IgD-negative memory B cell (primary cell): ENCODE results near the gene RBMS2. TPM values are rescaled to one million over a fixed set of nuclear protein-coding genes. Genes with fewer than 3 reads are reported as not detected.

ENCODE experiments used
- H3K27ac Mint-ChIP-seq, 3 donors: one replicate each; pipeline ENCODE4 v1.8.0; 2020 to 2022; ENCODE audit warnings: mild to moderate bottlenecking in 3 of 3, mixed read lengths in 3 of 3, moderate library complexity in 1 of 3
- H3K27me3 Mint-ChIP-seq: one replicate; pipeline ENCODE4 v1.8.0; 2021; ENCODE audit warnings: mixed read lengths
- H3K36me3 Mint-ChIP-seq: one replicate; pipeline ENCODE4 v1.8.0; 2020; ENCODE audit warnings: mild to moderate bottlenecking, mixed read lengths
- H3K4me1 Mint-ChIP-seq, 3 donors: one replicate each; pipeline ENCODE4 v1.8.0; 2020 to 2022; ENCODE audit warnings: mixed read lengths in 3 of 3, mild to moderate bottlenecking in 1 of 3
- H3K4me3 Mint-ChIP-seq, 4 donors: one replicate each; pipeline ENCODE4 v1.8.0; 2020 to 2022; ENCODE audit warnings: mild to moderate bottlenecking in 4 of 4, mixed read lengths in 4 of 4, moderate library complexity in 3 of 4
- H3K9me3 Mint-ChIP-seq, 3 donors: one replicate each; pipeline ENCODE4 v1.8.0; 2020 to 2021; ENCODE audit warnings: mixed read lengths in 3 of 3, mild to moderate bottlenecking in 1 of 3
- polyA plus RNA-seq: library from polyadenylated mRNA; unstranded; fragments of 300-500 nt; fragmentation: Illumina TruSeq; gene quantifications from one replicate; pipeline ENCODE4 v1.2.3, GENCODE V29; 2021

Gene RBMS2
- polyA plus RNA-seq, 1 donor from 2014 or later = 0.28 TPM

DNA sequence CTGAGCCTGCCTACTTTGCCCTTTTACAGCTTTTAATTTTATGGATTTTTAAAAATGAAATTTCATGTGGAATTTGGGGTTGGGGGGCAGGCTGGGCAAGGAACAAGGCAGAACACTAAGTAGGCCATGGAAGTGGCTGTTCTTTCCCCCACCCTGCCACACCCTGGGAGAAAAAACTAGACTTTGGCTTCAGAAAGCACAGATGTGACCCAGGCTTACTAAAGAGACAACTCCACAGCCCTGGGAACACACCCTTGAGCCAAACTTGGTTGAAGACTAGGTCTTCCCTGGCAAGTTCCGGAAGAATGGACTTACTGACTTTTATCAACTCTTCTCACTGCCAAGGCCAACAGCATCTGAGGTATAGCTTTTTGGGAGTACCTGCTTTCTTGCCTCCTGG is 68.2 kb downstream of the RBMS2 start:
- Mint-ChIP-seq H3K4me1 (no peaks in the 10 kb centered on the region), H3K4me3 (no peak overlapping the region), H3K9me3 (no peaks in the 10 kb centered on the region), H3K36me3 (peaks cover 2% of the 10 kb centered on the region), H3K27ac (no peak overlapping the region), H3K27me3 (no peaks in the 10 kb centered on the region)

DNA sequence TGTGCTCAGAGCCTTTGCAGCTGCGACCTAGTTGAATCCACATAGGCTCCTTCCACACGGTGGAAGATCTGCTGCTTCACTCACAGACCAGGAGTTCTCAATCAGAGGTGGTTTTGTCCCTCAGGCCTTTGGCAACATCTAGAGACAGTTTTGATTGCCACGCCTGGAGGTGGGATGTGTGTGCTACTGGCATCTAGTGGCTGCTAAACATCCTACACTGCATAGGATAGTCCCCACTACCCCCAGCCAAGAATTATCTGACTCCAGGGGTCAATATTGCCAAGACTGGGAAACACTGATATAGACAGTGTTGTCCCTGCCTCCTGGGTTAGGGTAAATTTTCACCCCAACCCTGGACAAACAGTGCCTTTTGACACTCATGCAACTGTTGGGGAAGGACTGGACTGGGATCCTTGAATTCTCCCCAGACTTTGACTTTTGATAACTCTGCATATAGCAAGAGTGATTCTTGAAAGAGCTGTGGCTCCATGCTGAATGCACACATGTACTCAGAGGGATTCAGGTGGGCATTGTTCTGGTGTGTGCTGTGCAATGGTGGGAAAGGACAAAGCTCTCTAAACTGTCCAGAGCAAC is 68.7 kb downstream of the RBMS2 start:
- no peaks in the 10 kb centered on the region for H3K9me3 Mint-ChIP-seq
- no peaks in the 10 kb centered on the region for H3K4me1 Mint-ChIP-seq
- H3K36me3 Mint-ChIP-seq = peaks cover 2% of the 10 kb centered on the region
- H3K4me3 Mint-ChIP-seq = no peak overlapping the region
- no peaks in the 10 kb centered on the region for H3K27me3 Mint-ChIP-seq
- no peak overlapping the region for H3K27ac Mint-ChIP-seq

DNA sequence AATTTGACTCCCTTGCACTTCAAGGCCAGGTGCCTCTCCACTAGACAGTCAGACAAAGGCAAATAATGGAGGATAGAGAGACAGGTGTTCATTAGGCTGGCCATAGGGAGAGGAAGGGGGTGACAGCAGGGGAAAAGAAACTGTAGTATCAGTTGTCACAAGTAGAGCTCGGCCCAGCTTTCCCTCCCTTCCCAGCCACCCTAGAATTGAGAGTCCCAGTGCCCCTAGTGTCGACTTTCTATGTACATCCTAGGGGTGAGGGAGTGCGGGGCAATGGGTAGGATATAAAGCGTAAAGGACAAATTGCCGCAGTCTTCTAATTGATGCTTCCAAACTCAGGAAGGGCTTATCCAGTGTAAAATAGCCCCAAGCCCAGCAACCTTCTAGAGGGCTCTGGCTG is 69.5 kb downstream of the RBMS2 start:
- Mint-ChIP-seq H3K27me3 (no peaks in the 10 kb centered on the region), H3K27ac (no peak overlapping the region), H3K9me3 (no peaks in the 10 kb centered on the region), H3K4me1 (no peaks in the 10 kb centered on the region), H3K36me3 (peaks cover 2% of the 10 kb centered on the region), H3K4me3 (no peak overlapping the region)

DNA sequence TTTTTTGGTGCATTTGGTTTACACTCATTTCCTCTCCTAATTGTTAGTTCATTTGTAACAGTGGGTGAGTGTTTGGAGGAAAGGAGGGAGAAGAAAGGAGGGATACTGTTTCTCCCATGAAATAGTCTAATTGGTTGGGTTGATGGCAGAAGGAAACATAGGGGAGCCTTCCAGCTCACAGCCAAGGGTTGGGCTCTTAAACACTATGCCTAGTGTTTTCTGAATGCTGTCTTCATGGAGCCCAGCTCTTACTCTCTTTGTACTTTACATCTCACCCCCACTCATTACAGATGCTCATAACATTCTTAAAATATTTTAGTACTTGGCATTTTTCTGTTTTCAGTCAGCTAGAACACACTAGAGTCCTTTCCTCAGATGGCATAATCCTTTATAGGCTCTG is 70.3 kb downstream of the RBMS2 start:
- peak overlapping the region in 1 of 3 donors; percentile 29 for H3K27ac Mint-ChIP-seq
- no peaks in the 10 kb centered on the region for H3K9me3 Mint-ChIP-seq
- no peaks in the 10 kb centered on the region for H3K27me3 Mint-ChIP-seq
- H3K36me3 Mint-ChIP-seq = peaks cover 2% of the 10 kb centered on the region
- H3K4me1 Mint-ChIP-seq = no peaks in the 10 kb centered on the region
- H3K4me3 Mint-ChIP-seq = no peak overlapping the region

DNA sequence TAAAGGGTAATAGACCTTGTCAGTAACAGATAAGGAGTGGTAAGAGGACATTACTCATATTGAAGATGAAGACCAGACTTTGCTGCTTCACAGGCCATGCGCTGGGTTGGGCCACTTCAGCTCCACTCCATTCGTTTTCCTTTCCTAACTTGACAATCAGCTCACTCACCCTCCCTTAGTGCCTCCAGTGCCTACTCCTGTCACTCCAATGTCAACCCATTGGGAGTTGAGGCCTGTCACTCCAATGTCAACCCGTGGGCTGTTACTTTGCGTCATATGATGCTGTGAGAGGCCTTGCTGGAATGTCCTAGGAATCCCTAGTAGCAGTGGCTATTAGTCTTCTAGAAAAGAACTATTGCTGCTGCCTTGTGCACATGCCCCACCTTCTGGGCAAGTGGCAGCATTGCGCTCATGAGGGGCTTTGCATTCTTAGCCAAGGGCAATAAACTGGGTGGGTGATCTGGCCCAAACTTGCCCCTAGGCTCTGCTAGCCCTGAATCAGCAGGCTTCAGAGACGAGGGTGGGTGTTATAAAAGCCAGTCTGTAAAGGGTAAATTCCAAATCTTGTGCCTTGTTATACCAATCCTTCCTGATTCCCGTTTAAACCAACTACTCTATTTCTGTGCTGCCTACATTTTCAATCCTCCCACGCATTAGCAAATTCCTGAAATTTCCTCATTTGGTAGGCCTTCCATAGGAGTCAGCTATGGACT is 72.4 kb downstream of the RBMS2 start:
- Mint-ChIP-seq H3K9me3 (no peaks in the 10 kb centered on the region), H3K4me1 (no peaks in the 10 kb centered on the region), H3K36me3 (peaks cover 2% of the 10 kb centered on the region), H3K4me3 (no peak overlapping the region), H3K27me3 (no peaks in the 10 kb centered on the region), H3K27ac (no peak overlapping the region)

DNA sequence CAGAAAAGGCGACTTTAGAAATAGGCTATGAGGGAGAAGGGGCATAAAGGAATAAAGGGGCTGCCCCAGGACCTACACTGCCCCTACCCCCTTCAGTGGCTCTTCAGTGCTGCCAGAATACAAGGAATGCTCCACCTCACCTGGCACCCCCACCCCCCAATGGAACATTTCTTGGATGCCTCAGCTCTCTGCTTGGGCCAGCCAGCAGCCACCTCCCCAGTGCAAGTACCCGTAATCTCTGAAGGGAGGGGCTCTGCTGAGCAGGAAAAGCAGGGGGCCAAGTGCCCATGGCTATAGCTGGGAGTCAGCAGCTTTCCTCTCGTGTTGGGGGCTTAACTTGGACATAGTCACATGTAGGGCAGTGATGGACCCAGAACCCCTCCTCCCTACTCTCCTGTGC is 75.2 kb downstream of the RBMS2 start:
- H3K4me3 Mint-ChIP-seq = peak overlapping the region in 1 of 4 donors; percentile 47
- peaks cover under 1% of the 10 kb centered on the region for H3K36me3 Mint-ChIP-seq
- H3K4me1 Mint-ChIP-seq = no peaks in the 10 kb centered on the region
- no peaks in the 10 kb centered on the region for H3K27me3 Mint-ChIP-seq
- no peaks in the 10 kb centered on the region for H3K9me3 Mint-ChIP-seq
- peak overlapping the region in 1 of 3 donors; percentile 27 for H3K27ac Mint-ChIP-seq

DNA sequence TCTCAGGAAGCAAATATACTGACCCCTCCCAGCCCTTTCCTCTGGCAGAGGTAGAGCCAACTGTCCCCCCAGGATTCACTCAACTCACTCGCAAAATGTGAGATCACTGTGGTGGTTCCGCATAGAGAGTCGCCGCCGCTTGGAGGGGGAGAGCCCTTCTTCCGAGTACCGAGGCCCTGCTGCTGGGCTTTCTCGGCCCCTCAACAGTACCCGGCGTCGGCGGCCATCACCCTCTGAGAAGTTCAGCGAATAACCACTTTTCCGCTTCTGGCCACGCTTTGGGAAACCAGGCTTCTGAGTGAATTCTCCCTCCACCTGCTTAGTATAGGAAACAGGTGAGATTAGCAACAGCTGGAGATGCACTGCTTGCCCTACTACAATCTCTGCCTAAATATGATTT is 77.4 kb downstream of the RBMS2 start:
- H3K27me3 Mint-ChIP-seq = no peaks in the 10 kb centered on the region
- H3K4me1 Mint-ChIP-seq = no peaks in the 10 kb centered on the region
- H3K27ac Mint-ChIP-seq = no peak overlapping the region
- H3K9me3 Mint-ChIP-seq = no peaks in the 10 kb centered on the region
- H3K36me3 Mint-ChIP-seq = no peaks in the 10 kb centered on the region
- H3K4me3 Mint-ChIP-seq = no peak overlapping the region

DNA sequence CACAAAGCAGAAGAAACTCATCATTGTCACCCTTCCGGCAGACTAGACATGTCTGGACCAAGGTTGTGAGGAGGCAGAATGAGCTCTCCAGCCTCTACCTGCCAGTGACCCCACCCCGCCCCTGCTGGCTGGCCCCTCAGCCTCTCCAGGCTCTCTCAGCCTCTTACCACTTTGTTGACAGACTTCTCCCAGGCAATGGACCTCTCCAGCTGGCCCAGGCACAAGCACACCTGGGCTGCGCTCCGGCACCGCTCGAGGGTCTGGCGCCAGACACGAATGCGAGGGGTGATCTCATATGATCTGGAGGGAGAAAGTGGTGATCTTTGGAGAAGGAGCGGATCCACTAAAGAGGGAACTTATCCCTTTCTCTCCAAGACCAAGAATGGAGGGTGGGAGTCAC is 78.2 kb downstream of the RBMS2 start:
- Mint-ChIP-seq H3K4me3 (no peak overlapping the region), H3K36me3 (no peaks in the 10 kb centered on the region)

DNA sequence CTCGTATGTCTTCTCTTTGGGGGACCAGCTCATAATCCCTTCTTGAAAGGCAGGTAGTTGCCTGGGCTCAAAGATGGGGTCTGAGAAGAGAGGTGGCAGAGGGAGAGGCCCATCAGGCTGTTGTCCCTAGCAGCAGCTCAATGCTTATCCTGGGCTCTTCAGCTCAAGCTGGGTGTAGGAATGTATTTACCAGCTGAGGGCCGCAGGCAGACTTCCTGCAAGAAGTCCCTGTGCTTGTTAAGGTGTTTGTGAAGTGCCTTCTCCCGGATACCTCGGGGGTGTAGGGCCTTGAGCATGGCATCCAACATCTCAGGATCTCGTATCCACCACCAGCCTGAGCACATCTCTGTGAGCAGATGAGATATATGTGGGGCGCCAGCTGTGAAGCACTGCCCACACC is 79.1 kb downstream of the RBMS2 start:
- Mint-ChIP-seq H3K4me1 (peaks cover 0 to 1% (median 0%) of the 10 kb centered on the region in 3 donors), H3K4me3 (no peak overlapping the region), H3K27ac (no peak overlapping the region), H3K27me3 (no peaks in the 10 kb centered on the region), H3K36me3 (peaks cover 1% of the 10 kb centered on the region), H3K9me3 (no peaks in the 10 kb centered on the region)

More for the DNA sequence above, 78.2 kb downstream of the RBMS2 start:
- no peak overlapping the region for H3K27ac Mint-ChIP-seq
- no peaks in the 10 kb centered on the region for H3K4me1 Mint-ChIP-seq
- H3K9me3 Mint-ChIP-seq = no peaks in the 10 kb centered on the region
- H3K27me3 Mint-ChIP-seq = no peaks in the 10 kb centered on the region

DNA sequence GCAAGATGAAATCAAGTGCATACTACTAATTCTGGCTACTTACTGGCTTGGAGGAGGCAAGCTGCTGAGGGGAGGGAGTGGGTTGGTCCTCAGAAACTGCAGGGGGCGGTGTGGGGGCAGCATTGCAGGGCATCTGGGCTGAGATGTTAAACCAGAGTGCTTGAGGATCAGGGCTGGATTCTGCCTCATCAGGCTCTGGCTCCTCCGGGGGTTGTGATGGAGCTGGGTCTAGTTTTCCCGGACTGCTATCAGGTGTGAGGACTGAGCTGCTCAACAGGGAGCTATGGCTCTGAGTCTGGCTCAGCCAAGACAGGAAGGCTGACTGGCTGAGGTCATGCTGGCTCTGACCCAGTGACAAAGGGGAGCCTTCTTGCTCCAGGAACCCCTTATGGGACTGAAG is 79.9 kb downstream of the RBMS2 start:
- no peaks in the 10 kb centered on the region for H3K27me3 Mint-ChIP-seq
- H3K4me3 Mint-ChIP-seq = no peak overlapping the region
- no peaks in the 10 kb centered on the region for H3K9me3 Mint-ChIP-seq
- peaks cover 0 to 3% (median 0%) of the 10 kb centered on the region in 3 donors for H3K4me1 Mint-ChIP-seq
- H3K27ac Mint-ChIP-seq = peak overlapping the region in 2 of 3 donors; percentile 62 to 71
- H3K36me3 Mint-ChIP-seq = peaks cover 4% of the 10 kb centered on the region

DNA sequence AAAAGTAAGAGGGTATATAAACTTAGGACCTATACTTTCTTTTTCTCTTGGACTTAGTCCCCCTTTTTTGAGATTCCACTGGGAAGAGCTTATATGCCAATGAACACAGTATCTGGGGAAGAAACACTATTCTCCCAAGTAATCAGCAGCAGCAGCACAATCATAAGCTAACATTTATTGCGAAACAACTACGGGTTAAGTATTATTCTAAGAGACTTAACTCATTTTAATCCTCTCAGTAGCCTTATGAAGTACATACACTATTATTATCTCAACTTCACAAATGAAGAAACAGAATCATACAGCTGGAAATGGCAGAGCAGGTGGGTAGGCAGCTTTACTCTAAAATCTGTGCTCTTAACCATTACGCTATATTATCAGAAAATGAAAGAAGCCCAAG is 80.6 kb downstream of the RBMS2 start:
- no peak overlapping the region for H3K27ac Mint-ChIP-seq
- H3K36me3 Mint-ChIP-seq = peaks cover 6% of the 10 kb centered on the region
- no peaks in the 10 kb centered on the region for H3K9me3 Mint-ChIP-seq
- H3K27me3 Mint-ChIP-seq = no peaks in the 10 kb centered on the region
- no peak overlapping the region for H3K4me3 Mint-ChIP-seq
- peaks cover 0 to 3% (median 0%) of the 10 kb centered on the region in 3 donors for H3K4me1 Mint-ChIP-seq

DNA sequence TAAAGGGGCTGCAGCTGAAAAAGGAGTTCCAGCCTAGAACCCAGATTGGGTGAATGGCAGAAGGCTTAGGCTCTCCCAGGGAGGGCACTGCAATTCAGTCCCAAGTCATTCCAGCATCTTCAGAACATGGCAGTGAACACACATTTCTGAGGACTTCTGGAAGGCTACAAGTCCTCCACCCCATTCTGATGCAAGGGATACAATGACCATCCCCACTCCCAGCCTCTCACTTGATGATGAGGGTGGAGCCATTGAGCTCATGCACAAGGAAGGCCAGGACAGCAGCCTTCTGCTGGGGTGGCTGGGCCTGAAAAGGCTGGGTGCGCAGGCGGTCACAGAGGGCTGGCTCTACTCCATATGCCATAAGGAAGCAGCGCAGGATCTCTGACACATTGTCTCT is 82.7 kb downstream of the RBMS2 start:
- Mint-ChIP-seq H3K9me3 (no peaks in the 10 kb centered on the region), H3K27ac (no peak overlapping the region), H3K4me1 (peaks cover 0 to 3% (median 0%) of the 10 kb centered on the region in 3 donors), H3K36me3 (peaks cover 6% of the 10 kb centered on the region), H3K27me3 (no peaks in the 10 kb centered on the region), H3K4me3 (no peak overlapping the region)

DNA sequence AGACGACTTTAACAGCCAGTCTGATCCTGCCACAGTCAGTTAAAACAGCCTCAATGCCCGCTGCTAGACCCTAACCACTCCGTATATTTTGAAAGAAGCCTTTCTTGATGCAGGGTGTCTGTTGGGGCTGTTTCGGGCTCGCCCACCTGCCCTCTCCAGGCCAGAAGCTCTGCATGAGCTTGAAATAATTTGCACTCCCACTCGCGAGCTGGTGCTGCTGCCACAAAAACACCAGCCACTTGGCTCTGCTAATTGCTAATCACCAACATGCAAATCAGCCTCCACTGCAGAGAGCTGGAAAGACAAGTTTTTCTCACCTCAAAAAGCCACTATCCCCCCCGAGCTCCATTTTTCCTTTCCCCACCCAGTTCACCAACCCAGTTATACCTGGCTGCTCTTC is 93.0 kb downstream of the RBMS2 start:
- no peaks in the 10 kb centered on the region for H3K27me3 Mint-ChIP-seq
- no peaks in the 10 kb centered on the region for H3K9me3 Mint-ChIP-seq
- H3K27ac Mint-ChIP-seq = no peak overlapping the region
- peak overlapping the region in 1 of 4 donors; percentile 21 for H3K4me3 Mint-ChIP-seq
- H3K4me1 Mint-ChIP-seq = peaks cover 0 to 11% (median 8%) of the 10 kb centered on the region in 3 donors
- peaks cover 10% of the 10 kb centered on the region for H3K36me3 Mint-ChIP-seq

DNA sequence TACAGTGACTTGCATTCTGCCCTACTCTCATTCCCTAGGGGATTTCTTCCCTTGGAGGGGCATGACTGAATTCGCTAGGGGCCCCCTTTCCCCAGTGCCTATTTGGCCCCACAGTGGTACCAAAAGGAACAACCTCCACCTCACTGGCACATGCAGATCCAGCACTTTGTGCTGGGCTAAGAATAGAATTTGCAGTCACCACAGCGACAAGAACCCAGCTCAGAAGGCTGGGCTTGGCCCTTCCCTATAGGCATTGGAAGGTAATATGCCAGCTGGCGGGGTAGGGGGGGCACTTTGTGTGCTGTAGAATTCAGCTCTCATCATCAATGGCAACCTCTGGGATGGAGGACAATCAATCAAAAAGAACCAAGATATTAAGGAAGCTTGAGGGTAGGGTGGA is 94.6 kb downstream of the RBMS2 start:
- peaks cover 11 to 19% (median 15%) of the 10 kb centered on the region in 3 donors for H3K4me1 Mint-ChIP-seq
- no peak overlapping the region for H3K4me3 Mint-ChIP-seq
- no peak overlapping the region for H3K27ac Mint-ChIP-seq
- H3K27me3 Mint-ChIP-seq = no peaks in the 10 kb centered on the region
- no peaks in the 10 kb centered on the region for H3K9me3 Mint-ChIP-seq
- peaks cover 8% of the 10 kb centered on the region for H3K36me3 Mint-ChIP-seq

DNA sequence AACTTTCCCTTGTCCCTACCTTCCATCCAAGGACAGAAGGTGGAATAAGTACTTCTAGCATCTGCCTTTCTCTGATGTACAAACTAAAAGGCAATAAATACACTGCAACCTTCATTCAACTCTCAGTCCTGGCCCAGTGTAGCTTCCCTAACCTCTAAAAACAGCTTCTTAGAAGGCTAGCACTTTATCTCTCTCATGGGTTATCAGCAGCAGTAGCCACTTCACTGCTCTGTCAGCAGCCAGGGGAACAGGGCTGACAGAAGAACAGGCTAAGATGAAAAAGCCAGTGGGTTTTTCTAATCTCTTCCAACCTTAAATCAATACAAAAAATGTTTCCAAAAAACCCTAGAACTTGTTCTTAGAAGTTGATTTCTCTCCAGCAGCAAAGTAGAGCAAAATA is 95.3 kb downstream of the RBMS2 start:
- Mint-ChIP-seq H3K27ac (no peak overlapping the region), H3K36me3 (peaks cover 5% of the 10 kb centered on the region)

DNA sequence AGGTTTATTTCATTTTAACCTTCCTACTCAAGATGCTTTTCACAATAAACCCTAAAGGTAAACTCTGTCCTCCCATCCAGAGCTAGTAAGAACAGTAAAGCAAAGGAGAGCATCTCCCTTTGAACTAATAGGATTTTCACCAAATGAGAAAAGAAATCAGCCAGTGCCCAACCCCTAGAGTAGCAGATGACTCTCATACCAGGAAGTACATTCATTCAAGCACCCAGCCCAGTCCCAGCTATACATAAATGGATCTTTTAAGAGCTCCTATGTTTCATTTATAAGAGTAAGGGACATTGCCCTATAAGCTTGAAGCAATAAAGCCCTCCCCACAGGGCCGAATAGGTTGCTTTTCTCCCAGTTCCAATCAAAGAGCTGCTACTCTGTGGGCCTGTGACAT is 100.9 kb downstream of the RBMS2 start:
- no peak overlapping the region for H3K4me3 Mint-ChIP-seq

More for the DNA sequence above, 95.3 kb downstream of the RBMS2 start:
- H3K4me1 Mint-ChIP-seq = peaks cover 11 to 20% (median 13%) of the 10 kb centered on the region in 3 donors
- H3K27me3 Mint-ChIP-seq = no peaks in the 10 kb centered on the region
- no peaks in the 10 kb centered on the region for H3K9me3 Mint-ChIP-seq
- peak overlapping the region in 1 of 4 donors; percentile 69 for H3K4me3 Mint-ChIP-seq

More for the DNA sequence above, 100.9 kb downstream of the RBMS2 start:
- Mint-ChIP-seq H3K27me3 (no peaks in the 10 kb centered on the region), H3K36me3 (peaks cover 1% of the 10 kb centered on the region), H3K27ac (peak overlapping the region in 1 of 3 donors; percentile 71), H3K4me1 (peaks cover 40 to 46% (median 45%) of the 10 kb centered on the region in 3 donors), H3K9me3 (no peaks in the 10 kb centered on the region)
